ENCODE results near the gene RASSF5.

DNA sequence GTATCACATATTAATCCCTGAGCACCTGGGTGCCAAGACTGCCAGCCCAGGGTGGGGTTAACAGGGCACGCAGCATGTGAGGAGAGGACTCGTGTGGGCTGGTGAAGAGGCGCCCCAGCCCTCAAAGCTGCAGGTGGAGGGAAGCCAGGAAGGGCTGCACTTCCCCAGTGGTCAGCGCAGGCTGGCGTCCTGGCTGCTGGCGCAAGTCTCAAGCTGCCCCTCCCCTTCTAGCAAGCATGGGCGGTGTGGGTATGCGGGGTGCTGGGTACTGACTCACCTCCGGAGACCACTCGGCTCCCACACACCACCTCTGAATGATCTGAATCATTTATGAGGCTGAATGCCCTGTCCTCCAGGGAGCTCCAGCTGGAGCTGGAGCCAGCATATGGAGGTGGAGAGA is 60.9 kb downstream of the RASSF5 start:
- TF ChIP-seq POLR2AphosphoS5 (IDR thresholded peaks at IDR 0.05): no peak
- TF ChIP-seq, protein P1, sequence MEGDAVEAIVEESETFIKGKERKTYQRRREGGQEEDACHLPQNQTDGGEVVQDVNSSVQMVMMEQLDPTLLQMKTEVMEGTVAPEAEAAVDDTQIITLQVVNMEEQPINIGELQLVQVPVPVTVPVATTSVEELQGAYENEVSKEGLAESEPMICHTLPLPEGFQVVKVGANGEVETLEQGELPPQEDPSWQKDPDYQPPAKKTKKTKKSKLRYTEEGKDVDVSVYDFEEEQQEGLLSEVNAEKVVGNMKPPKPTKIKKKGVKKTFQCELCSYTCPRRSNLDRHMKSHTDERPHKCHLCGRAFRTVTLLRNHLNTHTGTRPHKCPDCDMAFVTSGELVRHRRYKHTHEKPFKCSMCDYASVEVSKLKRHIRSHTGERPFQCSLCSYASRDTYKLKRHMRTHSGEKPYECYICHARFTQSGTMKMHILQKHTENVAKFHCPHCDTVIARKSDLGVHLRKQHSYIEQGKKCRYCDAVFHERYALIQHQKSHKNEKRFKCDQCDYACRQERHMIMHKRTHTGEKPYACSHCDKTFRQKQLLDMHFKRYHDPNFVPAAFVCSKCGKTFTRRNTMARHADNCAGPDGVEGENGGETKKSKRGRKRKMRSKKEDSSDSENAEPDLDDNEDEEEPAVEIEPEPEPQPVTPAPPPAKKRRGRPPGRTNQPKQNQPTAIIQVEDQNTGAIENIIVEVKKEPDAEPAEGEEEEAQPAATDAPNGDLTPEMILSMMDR (IDR thresholded peaks at IDR 0.05): no peak

Measured in transverse colon (tissue), 4 donors.